Neural progenitor cell (in vitro differentiated cells): ENCODE measurements around the gene METRNL.

Experiments
- EZH2 ChIP-seq: fragments of 200-600 bp; sonication (generic); IDR thresholded peaks from 2 replicates; pipeline ENCODE4 v1.6.1; 2017; ENCODE audit warnings: antibody characterized with exemption, mild to moderate bottlenecking, moderate library complexity
- EZH2phosphoT487 ChIP-seq: fragments of 200-600 bp; sonication (generic); IDR thresholded peaks from 2 replicates; pipeline ENCODE4 v1.6.1; 2017; ENCODE audit warnings: antibody characterized with exemption

- TF ChIP-seq EZH2 (no peak), EZH2phosphoT487 (no peak)
Measured at GRCh38 chr17:83057793-83058265, 21.6 kb upstream of the METRNL start.
